ENCODE measurements around the gene IL26.
"Not testable (repeated sequence)": the region's sequence is repeated elsewhere in the genome, so short reads cannot be mapped to it uniquely, and the experiment has no call there.

IL26 gene

GRCh38 chr12:68221497-68221896 is 4.1 kb downstream of the IL26 start:
- no peak for DNase-seq (ENCODE audit: low read depth)
- TF ChIP-seq, protein P1, sequence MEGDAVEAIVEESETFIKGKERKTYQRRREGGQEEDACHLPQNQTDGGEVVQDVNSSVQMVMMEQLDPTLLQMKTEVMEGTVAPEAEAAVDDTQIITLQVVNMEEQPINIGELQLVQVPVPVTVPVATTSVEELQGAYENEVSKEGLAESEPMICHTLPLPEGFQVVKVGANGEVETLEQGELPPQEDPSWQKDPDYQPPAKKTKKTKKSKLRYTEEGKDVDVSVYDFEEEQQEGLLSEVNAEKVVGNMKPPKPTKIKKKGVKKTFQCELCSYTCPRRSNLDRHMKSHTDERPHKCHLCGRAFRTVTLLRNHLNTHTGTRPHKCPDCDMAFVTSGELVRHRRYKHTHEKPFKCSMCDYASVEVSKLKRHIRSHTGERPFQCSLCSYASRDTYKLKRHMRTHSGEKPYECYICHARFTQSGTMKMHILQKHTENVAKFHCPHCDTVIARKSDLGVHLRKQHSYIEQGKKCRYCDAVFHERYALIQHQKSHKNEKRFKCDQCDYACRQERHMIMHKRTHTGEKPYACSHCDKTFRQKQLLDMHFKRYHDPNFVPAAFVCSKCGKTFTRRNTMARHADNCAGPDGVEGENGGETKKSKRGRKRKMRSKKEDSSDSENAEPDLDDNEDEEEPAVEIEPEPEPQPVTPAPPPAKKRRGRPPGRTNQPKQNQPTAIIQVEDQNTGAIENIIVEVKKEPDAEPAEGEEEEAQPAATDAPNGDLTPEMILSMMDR (conservative IDR thresholded peaks at IDR 0.05; ENCODE audit: control insufficient read depth, insufficient read depth, low read depth, low read length) = no peak
- no peak overlapping the region for H3K4me3 ChIP-seq (ENCODE audit: control insufficient read depth, low read depth, low read length)

GRCh38 chr12:68210875-68211274 is 14.7 kb downstream of the IL26 start:
- H3K4me3 ChIP-seq (ENCODE audit: control insufficient read depth, low read depth, low read length) = no peak overlapping the region
- TF ChIP-seq, protein P1 (conservative IDR thresholded peaks at IDR 0.05; ENCODE audit: control insufficient read depth, insufficient read depth, low read depth, low read length) = no peak
- no peak for DNase-seq (ENCODE audit: low read depth)

DNA sequence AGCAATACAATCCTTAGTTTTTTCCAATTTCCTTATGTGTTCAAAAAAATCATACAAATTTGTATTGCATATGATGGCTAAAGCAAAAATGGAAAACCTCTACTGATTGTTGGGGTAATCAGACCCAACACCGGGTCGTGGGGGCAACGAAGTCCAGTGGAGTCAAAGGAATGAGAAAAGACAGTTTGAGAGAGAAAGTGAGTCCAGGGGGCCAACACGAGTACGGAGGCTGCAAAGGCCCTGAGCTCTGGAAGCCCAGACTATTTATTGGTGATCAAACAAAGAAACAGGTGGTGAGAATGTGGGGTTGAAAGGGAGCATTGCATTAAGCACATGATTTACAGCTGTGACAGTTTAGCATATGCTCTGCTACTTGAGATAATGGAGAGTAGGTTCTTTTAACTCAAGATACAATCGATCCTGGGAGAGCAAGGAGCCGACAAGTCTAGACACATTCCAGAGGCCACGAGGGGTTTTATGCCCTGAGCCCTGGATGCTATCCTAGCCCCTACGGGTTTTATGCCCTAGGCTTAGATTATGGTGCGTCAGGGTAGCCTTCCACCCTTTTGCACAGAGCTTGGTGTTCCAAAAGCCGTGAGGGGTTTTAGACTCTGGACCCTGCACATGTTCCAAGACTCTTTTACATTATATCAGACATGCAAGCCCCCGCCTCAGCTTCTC is 16.4 kb downstream of the IL26 start:
- DNase-seq (ENCODE audit: low read depth); H3K4me3 ChIP-seq (ENCODE audit: control insufficient read depth, low read depth, low read length): not testable (repeated sequence)

DNA sequence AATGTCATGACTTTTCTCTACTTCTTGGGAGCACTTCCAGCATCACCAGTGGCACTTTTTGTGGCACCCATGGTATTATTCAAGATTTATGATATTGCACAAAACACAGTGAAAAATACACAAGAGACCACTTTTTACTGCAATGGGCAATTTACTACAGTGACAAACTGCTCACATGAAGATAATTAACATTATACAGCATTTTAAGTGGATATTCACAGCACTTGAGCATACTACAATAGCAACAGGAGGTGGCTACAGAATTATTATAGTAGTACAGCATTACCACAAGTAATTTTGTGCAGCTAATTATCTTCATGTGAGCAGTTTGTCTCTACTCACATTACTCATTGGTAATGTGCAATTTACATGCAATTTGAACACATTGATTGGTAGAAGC is 18.3 kb downstream of the IL26 start:
- TF ChIP-seq, protein P1 (conservative IDR thresholded peaks at IDR 0.05; ENCODE audit: control insufficient read depth, insufficient read depth, low read depth, low read length) = no peak
- no peak for DNase-seq (ENCODE audit: low read depth)
- H3K4me3 ChIP-seq (ENCODE audit: control insufficient read depth, low read depth, low read length) = no peak overlapping the region

DNA sequence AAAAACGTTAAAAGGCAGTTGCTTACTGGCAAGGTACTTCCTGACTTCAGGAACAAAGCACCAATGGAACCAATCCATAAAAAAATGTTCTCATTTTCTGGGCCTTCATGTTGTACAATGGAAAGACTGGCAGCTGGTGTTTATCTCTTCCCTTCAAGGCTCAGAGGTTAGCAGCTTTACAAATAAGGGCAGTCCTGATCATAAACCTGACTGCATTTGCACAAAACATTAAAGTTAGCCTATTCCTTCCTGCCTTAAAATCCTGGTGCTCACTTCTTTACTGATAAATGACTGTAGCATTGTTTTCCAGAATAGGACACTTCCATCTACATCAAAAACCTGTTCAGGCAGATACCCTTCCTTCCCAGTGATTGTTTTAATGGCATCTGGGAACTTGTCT is 19.2 kb downstream of the IL26 start:
- H3K4me3 ChIP-seq (ENCODE audit: control insufficient read depth, low read depth, low read length) = no peak overlapping the region
- TF ChIP-seq, protein P1 (conservative IDR thresholded peaks at IDR 0.05; ENCODE audit: control insufficient read depth, insufficient read depth, low read depth, low read length) = no peak
- DNase-seq (ENCODE audit: low read depth) = no peak

DNA sequence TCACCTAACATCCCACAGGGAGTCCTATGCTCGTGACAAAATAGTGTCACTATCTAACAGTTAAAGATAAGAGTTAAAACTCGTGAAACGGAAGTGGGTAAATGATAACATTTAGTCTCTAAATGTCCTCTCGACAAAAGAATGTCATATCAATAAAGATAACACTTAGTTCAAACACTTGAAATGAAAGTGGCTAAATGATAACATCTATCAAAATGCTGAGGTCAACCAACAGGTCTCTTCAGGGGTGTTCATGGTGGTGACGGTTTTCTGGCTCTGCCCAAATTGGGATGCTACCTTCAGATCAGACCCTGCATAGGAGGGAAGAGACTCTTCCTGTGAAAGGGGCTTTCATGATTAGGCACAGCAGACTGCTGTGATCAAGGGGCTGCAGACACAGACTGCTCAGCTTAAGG is 22.1 kb downstream of the IL26 start:
- DNase-seq (ENCODE audit: low read depth) = no peak
- no peak overlapping the region for H3K4me3 ChIP-seq (ENCODE audit: control insufficient read depth, low read depth, low read length)
- TF ChIP-seq, protein P1 (conservative IDR thresholded peaks at IDR 0.05; ENCODE audit: control insufficient read depth, insufficient read depth, low read depth, low read length) = no peak

- TF ChIP-seq, protein P1 (conservative IDR thresholded peaks at IDR 0.05; ENCODE audit: control insufficient read depth, insufficient read depth, low read depth, low read length) = no peak
- no peak overlapping the region for H3K4me3 ChIP-seq (ENCODE audit: control insufficient read depth, low read depth, low read length)
- no peak for DNase-seq (ENCODE audit: low read depth)
Observed at GRCh38 chr12:68200854-68201253, 24.8 kb downstream of the IL26 start.
